Glomerular visceral epithelial cell (primary cell): ENCODE data around the gene PREX1.

Experiments used
- DNase-seq: peaks from one replicate; pipeline ENCODE4 v3.0.0-alpha.2; 2016; ENCODE audit errors: extremely low spot score

The PREX1 gene

GRCh38 chr20:48826069-48826468 lies 1.7 kb downstream of the PREX1 start:
- DNase-seq: no peak

- DNase-seq: no peak
Measured at GRCh38 chr20:48825566-48825920, 2.3 kb downstream of the PREX1 start.

DNA sequence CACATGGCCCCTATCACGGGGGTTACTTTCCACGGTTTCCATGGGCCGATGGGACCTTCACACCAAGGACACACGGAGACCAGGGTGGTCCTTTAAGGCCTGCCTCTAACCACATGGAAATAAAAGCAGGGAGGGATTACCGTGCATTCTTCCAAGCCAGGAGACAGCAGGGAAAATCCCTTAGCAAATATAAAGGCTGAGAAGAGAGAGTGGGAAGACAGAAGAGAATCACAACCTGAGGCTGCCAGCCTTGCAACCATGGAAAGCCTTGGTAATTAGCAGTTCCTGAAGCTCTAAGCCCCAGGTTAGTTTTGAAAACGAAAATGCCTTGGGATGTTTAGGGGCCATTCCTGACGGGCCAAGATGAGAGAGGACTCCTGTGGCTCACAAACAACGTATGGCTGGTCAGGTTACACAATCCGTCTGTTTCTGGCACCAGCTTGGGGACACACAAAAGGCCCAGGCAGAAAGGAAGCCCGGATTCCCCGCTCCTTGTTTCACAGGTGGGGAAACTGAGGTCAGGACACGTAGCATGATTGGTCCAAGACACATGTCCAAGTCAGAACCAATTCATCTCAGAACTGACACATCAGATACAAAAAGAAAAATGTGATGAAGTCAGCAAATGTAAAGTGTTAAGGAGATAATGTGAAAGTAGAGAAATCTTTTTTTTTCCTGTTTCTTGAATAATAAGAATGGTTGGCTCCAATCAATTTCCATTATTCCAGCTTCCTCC lies 2.8 kb downstream of the PREX1 start:
- peak; percentile 29 for DNase-seq

- peak; percentile 82 for DNase-seq
Measured at GRCh38 chr20:48823960-48824498, 3.8 kb downstream of the PREX1 start.

DNA sequence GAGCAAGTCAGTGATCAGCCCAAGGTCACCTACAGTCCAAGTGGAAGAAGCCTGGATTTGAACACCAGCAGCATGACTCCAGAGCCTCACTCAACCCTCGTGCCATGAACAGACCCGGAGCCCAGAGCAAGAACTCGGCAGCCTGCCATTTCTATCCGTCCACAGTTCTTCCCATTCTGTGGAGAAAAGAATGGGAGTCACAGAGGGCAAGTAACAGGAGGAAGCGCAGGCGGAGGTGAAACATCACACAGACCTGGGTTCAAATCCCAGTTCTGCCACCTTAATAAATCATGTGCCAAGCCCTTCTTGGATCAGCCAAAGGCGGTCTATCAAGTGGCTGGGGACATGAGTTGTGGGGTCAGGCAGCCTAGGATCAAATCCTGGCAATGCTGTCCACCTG lies 4.3 kb downstream of the PREX1 start:
- DNase-seq: no peak

DNA sequence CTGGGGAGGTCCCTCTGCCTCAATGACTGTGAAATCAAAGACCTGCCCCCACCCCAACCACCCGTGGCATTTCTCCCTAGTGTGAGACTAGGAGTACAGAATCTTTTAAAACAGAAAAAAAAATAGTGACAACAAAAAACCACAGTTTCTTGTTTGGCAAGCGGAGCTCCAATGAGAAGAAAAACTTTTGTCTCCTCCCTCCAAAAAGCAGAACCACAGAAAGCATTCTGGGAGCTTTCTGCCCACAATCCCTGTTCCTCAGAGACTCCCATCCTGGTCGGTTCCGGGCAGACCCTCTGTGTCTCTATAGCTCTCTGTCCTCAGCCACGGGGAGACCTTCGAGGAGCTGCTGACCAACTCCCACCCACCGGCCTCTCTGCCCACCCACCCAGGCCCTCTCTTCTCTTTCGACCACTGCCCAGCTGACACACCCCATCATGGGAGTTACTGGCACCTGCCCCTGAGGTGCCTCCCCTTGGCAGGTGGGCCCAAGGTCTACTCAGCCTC lies 4.9 kb downstream of the PREX1 start:
- DNase-seq: no peak

GRCh38 chr20:48822178-48822577 lies 5.6 kb downstream of the PREX1 start:
- no peak for DNase-seq

DNA sequence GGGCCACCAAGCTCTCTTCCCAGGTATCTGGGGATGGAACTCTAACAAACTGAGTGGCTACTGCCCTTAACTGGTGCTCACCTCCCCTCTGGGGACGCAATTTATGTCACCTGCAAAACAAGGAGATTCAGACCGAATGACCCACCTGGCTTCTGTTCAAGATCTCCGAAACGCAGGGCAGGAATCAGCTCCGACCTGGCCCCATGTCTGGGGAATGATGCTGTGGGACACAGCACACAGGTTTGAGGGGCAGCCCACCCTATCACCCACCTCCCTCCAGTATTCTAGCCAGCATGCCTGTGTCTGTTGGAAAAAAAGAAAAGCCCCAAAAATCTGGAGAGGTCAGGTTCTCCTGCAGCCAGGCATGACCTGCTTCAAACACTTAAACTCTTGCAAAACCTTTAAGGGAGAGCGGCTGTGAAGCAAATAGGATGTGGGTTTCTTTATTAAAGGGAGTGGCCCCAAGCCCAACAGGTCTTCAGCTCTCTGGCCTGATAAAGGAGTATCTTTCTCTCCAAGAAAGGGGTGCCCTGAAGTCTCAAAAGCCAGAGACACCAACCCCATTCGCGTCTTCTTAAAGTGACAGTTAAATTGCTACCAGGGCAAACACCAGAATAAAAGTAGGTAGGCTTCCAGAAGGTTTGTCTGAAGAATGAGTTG lies 6.4 kb downstream of the PREX1 start:
- DNase-seq: no peak

GRCh38 chr20:48820649-48820973 lies 7.2 kb downstream of the PREX1 start:
- DNase-seq: no peak

DNA sequence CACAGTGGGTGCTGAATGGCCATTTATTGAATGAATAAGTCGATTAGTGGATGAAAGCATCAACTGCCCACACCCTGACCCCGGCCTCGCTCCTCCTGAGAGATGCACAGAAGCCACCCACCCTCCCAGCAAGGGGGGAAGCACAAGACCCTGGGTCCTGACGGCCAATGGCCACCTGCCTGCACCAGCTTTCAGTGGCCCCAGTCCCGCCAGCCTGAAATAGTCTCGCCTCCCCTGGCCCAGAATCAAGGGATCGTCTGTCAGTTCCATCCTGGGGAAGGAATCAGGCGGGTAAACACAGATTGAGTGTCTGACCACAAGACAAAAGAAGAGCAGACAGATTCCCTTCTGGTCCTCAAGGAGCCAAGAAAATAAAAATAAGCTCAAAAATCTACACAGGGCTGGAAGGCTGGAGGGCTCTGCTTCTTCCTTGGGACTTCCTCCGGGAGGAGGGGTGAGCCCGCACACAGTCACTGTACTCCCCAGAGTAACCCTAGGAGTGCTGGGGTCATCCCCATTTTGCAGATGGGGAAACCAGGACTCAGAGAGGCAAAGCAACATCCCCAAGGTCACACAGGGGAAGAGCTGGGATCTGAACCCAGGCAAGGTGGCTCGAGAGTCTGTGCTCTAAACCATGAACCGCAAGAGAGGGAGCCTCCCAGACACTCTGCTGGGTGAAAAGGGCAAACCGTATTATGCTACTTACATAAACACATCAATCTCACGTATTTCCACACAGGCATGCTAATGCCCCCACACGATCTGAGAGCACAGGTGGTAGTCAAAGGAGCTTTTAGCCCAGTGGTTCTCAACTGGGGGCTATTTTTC lies 7.8 kb downstream of the PREX1 start:
- no peak for DNase-seq

DNA sequence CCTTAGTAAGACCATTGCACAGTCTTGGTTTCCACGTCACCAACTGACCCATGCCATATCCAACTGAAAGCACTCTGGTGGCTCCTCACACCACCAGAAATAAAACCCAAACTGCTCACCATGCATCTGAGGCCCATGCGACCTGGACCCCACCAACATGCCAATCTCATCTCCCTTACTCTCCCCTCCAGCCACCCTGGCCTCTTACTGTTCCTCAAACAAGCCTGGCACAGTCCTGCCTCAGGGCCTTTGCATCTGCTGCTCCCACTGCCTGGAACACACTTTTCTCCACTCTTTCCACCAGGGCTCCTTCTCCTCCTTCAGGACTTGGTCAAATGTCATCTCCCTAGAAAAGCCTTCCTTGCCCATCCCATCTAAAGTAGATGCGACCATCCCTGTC lies 8.7 kb downstream of the PREX1 start:
- no peak for DNase-seq

- no peak for DNase-seq
Measured at GRCh38 chr20:48818481-48818987, 9.3 kb downstream of the PREX1 start.

GRCh38 chr20:48818031-48818370 lies 9.8 kb downstream of the PREX1 start:
- no peak for DNase-seq

- DNase-seq: no peak
Measured at GRCh38 chr20:48817367-48818030, 10.3 kb downstream of the PREX1 start.

DNA sequence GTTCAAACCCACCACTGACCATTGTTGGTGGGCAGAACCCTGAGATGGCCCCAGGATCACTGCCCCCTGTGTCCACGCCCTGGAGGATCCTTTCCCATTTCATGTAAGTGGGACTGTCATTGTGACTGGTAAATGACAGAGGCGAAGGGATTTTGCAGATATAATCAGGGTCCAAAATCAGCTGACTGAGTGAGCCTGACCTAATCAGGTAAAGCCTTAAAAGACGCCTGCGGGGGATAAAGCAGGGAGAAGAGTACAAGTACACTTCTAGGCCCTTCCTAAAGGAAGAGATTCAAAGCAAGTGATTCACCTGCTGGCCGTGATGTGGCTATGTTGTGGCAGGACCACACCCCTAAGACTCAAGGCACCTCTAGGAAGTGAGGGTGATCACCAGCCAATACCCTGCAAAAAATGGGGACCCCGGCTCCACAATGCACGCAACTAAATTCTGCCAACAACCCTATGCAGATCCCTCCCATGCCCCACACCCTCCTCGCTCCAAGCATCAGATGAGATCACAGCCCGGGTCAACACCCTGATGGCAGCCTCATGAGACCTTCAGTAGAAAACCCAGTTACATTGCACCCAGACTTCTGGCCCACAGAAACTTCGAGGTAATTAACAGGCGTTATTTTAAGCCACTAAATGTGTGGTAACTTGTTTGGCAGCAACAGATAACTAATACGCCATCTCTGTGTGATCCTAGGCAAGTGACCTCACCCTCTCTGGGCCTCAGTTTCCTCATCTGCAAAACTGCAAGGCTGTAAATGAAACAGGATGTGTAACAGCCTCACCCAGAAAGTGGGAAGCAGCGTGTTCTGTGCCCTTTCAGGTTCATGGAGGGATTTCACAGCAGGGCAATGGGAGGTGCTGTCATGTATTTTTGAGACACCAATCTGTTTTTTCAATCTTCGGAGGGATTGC lies 11.3 kb downstream of the PREX1 start:
- no peak for DNase-seq

GRCh38 chr20:48815537-48815936 lies 12.3 kb downstream of the PREX1 start:
- DNase-seq: no peak

DNA sequence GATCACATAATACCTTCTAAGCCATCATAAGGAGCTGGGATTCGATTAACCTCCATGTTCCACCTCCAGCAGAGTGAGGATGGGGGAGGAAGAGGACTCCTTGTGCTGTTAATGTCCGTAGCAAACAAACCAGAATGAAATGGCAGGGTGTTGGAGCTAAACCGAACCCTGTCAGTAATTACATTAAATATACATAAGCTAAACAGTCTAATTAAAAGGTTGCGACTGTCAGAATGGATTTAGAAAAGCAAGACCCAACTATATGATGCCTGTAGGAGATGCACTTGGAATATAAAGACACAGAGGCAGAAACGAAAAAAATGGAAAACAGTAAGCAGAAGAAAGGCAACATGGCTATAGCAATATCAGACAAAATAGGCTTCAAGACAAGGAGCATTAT lies 13.2 kb downstream of the PREX1 start:
- DNase-seq: no peak

- no peak for DNase-seq
Measured at GRCh38 chr20:48813930-48814546, 13.8 kb downstream of the PREX1 start.

DNA sequence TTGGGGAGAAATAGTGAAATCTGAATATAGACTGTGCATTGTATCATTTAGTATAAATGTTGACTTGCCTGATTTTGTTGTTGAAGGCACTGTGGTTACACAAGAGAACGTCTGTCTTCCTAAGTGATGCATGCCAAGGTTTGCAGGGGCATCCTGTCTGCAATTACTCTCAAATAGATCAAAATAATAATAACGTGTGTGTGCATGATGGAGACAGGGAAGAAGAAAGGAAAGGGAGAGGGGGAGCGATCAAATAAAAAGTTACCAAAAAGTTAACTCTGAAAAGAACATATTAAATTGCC lies 14.4 kb downstream of the PREX1 start:
- no peak for DNase-seq

DNA sequence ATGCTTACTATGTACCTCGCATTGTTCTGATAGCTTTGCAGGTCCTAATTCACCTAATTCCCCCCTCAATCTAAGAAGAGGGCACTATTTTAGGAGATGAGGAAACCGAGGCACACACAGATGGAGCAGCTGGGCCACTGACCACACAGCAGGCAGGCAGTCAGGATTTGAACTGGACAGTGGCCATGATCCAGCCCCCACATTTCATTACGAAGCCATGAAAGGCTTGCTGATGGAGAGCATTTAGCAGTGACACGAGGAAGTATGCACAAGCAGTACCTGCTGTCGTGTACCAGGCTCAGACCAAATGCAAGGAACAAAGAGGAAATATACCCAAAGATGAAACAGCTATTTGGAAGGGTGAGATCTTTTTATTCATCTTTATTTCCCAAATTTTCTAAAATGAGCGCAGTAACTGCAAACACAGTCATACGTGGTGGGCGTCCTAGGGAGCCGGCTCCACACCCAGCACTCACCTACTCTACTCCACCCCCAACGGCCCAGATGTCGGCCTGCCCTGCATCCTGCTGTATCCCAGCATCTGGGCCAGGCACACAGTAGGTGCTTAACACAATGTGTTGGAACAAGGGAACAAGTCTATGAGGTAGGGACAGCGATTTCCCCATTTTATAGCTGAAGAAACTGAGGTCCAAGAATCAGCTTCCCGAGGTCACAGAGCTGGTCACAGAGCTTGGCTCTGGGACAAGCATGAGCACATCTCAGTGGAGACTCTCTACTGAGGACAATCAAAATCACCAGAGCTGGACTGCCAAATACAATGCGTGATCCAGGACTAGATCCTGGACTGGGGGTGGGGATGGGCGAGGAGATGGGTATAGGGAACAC lies 15.0 kb downstream of the PREX1 start:
- no peak for DNase-seq
